NK-92 treated with Interleukin-12 subunit alpha and Interleukin-12 subunit beta, amount 100 ng/mL, for 24 hours (cell line): ENCODE results near the gene CD74.

Source experiments
- DNase-seq: peaks from one replicate; lab custom pipeline; 2025; lab: John Stamatoyannopoulos, UW

Gene CD74

GRCh38 chr5:150358261-150359095, 54.2 kb downstream of the CD74 start:
- no peak for DNase-seq

- DNase-seq = peak; percentile 96
Observed at GRCh38 chr5:150357326-150358260, 55.1 kb downstream of the CD74 start, which contains the start of gene TCOF1. TSS of gene TCOF1 (plus strand) at chr5:150357697. CDS start at chr5:150357747, 50 bp downstream.

GRCh38 chr5:150356575-150357294, 56.0 kb downstream of the CD74 start:
- no peak for DNase-seq

GRCh38 chr5:150355791-150356190, 56.9 kb downstream of the CD74 start:
- DNase-seq = no peak

GRCh38 chr5:150353032-150353675, 59.6 kb downstream of the CD74 start:
- no peak for DNase-seq

GRCh38 chr5:150352244-150353031, 60.3 kb downstream of the CD74 start:
- DNase-seq = no peak
